ENCODE measurements around the gene CST8.

DNA sequence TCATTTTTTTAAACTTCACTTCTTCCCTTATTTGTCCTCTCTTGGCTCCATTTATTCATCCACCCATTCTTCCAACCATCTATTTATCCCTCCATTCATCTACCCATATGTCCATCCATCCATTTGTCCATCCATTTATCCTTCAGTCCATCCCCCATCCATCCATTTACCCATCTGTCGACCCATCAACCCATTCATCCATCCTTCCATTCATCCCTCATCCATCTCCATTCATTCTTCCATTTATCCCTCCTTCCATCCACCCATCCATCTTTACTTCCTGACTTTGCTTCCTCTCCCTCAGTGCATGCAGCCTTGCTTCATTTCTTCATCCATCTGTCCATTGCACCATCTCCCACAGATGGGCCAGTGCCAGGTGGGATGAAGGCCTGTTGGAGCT, 40.0 kb upstream of the CST8 start:
- TF ChIP-seq, protein P1, sequence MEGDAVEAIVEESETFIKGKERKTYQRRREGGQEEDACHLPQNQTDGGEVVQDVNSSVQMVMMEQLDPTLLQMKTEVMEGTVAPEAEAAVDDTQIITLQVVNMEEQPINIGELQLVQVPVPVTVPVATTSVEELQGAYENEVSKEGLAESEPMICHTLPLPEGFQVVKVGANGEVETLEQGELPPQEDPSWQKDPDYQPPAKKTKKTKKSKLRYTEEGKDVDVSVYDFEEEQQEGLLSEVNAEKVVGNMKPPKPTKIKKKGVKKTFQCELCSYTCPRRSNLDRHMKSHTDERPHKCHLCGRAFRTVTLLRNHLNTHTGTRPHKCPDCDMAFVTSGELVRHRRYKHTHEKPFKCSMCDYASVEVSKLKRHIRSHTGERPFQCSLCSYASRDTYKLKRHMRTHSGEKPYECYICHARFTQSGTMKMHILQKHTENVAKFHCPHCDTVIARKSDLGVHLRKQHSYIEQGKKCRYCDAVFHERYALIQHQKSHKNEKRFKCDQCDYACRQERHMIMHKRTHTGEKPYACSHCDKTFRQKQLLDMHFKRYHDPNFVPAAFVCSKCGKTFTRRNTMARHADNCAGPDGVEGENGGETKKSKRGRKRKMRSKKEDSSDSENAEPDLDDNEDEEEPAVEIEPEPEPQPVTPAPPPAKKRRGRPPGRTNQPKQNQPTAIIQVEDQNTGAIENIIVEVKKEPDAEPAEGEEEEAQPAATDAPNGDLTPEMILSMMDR (IDR thresholded peaks at IDR 0.05): no peak
- TF ChIP-seq POLR2A (IDR thresholded peaks at IDR 0.05): no peak
